Esophagus muscularis mucosa (tissue), 4 donors: ENCODE measurements around the gene CROCC.
"Not testable (repeated sequence)": the region's sequence is repeated elsewhere in the genome, so short reads cannot be mapped to it uniquely, and the experiment has no call there.

ENCODE experiments used
- EP300 ChIP-seq: sonication (generic); formaldehyde crosslinking; IDR thresholded peaks from one replicate; pipeline ENCODE4 v1.6.1; 2017; ENCODE audit warnings: antibody characterized with exemption
- POLR2A ChIP-seq: fragments of 450-650 bp; IDR thresholded peaks from one replicate; pipeline ENCODE4 v1.6.1; 2017; ENCODE audit warnings: antibody characterized with exemption, moderate library complexity, mild to moderate bottlenecking, low read depth
- TF ChIP-seq, protein P1 (sequence below), 3 experiments: fragments of 200-600 bp in 2 of 3; fragments of 450-650 bp in 1 of 3; sonication (generic) in 2 of 3; IDR thresholded peaks; one replicate each; pipeline ENCODE4 v1.5.1; 2017 to 2019; ENCODE audit warnings: antibody characterized with exemption in 3 of 3, mild to moderate bottlenecking in 2 of 3, moderate library complexity in 1 of 3

DNA sequence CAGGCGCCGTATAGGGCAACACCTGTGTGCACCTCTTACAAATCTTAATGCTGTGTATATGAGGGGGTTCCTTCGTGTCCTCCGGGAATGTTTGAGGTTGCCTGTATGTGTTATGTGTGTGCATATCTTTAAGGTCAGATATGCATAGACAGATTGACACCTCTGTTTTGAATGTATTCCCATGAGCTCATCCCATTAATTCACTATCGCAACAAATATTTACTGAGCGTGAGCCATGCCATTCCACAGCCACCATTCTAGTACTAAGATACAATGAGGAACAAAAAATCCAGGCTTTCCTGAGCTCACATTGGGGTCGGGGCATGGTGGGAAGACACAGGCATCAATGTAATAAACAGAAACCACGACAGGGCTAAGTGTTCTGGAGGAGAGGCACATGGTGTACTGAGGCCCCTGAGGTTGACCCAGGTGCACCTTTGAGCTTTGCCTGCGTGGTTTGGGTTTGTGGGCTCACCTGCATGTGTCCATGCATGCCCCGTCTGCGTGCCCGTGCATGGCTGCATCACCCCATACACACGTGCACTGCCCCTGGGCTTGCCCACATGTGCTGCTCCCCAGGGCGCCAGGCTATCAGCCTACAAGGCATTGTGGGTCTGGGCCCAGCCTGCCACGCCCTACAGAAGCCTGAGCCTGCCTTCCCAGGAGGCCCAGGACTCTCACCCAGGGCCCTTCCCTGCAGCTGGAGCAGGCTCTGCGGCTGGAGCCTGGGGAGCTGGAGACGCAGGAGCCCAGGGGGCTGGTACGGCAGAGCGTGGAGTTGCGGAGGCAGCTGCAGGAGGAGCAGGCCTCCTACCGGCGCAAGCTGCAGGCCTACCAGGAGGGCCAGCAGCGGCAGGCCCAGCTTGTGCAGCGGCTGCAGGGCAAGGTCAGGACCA lies 7.7 kb downstream of the CROCC start:
- TF ChIP-seq, protein P1, sequence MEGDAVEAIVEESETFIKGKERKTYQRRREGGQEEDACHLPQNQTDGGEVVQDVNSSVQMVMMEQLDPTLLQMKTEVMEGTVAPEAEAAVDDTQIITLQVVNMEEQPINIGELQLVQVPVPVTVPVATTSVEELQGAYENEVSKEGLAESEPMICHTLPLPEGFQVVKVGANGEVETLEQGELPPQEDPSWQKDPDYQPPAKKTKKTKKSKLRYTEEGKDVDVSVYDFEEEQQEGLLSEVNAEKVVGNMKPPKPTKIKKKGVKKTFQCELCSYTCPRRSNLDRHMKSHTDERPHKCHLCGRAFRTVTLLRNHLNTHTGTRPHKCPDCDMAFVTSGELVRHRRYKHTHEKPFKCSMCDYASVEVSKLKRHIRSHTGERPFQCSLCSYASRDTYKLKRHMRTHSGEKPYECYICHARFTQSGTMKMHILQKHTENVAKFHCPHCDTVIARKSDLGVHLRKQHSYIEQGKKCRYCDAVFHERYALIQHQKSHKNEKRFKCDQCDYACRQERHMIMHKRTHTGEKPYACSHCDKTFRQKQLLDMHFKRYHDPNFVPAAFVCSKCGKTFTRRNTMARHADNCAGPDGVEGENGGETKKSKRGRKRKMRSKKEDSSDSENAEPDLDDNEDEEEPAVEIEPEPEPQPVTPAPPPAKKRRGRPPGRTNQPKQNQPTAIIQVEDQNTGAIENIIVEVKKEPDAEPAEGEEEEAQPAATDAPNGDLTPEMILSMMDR (IDR thresholded peaks at IDR 0.05), result not testable (repeated sequence)
- not testable (repeated sequence) for TF ChIP-seq EP300, POLR2A
